HCT116 (cell line): Measurements from ENCODE around the gene PRKCD. TPM values are rescaled to one million over a fixed set of nuclear protein-coding genes. Genes with fewer than 3 reads are reported as not detected.

Experiments used
- ATAC-seq: fragments of 200-7000 bp; cut with Tn5 transposase; 2 replicates; pipeline ENCODE4 v1.9.1; 2020; ENCODE audit warnings: mild to moderate bottlenecking, moderate library complexity
- BruUV-seq: library from RNA; stranded (reverse); fragments of 400-500 nt; replicated peaks from 2 replicates; lab custom pipeline; 2021; lab: Mats Ljungman, UMichigan
- CTCF ChIA-PET: fragments of 300-600 bp; sonication (Branson Sonifier 250); formaldehyde crosslinking; loops from one replicate; lab custom pipeline; 2021; ENCODE audit warnings: antibody characterized with exemption; lab: Charles Lee
- POLR2A ChIA-PET: fragments of 300-600, 350-600 bp; sonication (Branson Sonifier 250); formaldehyde crosslinking; loops from one replicate; lab custom pipeline; 2021; ENCODE audit warnings: antibody characterized with exemption; lab: Charles Lee
- RAD21 ChIA-PET, 2 experiments: fragments of 300-600 bp; sonication (Branson Sonifier 250); formaldehyde crosslinking; loops; one replicate each; lab custom pipeline; 2023; ENCODE audit warnings: low total read pairs in 2 of 2; ENCODE audit not compliant: uncharacterized antibody in 2 of 2, unreplicated experiment in 2 of 2, low non-redundant PET in 1 of 2; lab: Charles Lee
- DNase-seq: peaks from one replicate; pipeline ENCODE4 v3.0.0-alpha.2; 2010; ENCODE audit warnings: low read depth, low spot score
- H2AFZ ChIP-seq: fragments of 200-600 bp; shearing (Covaris generic), sonication (generic); 2 replicates; pipeline ENCODE4 v1.6.1; 2017; ENCODE audit warnings: low read depth, mixed run types, mixed read lengths, antibody characterized with exemption, low read length; ENCODE audit not compliant: poor library complexity, severe bottlenecking
- H3K27ac ChIP-seq: 2 replicates; pipeline ENCODE4 v1.5.1; 2012; ENCODE audit warnings: low read depth, low read length
- H3K27me3 ChIP-seq: fragments of 200-600 bp; sonication (generic); 2 replicates; pipeline ENCODE4 v1.6.1; 2016; ENCODE audit warnings: mixed run types, low read length, mixed read lengths; ENCODE audit not compliant: insufficient read depth
- H3K36me3 ChIP-seq, 2 experiments: fragments of 200-500 bp in 1 of 2; fragments of 200-600 bp in 1 of 2; sonication (Bioruptor generic) in 1 of 2; sonication (generic) in 1 of 2; 2 replicates each; pipeline versions ENCODE4 v1.5.1 to v1.6.1; 2014 to 2016; ENCODE audit warnings: low read length in 2 of 2, inconsistent platforms in 1 of 2, mixed read lengths in 1 of 2, mixed run types in 1 of 2; ENCODE audit not compliant: insufficient read depth in 2 of 2, control insufficient read depth in 1 of 2
- H3K4me1 ChIP-seq, 2 experiments: fragments of 200-600 bp in 1 of 2; sonication (generic) in 1 of 2; 2 replicates each; pipeline versions ENCODE4 v1.5.1 to v1.6.1; 2012 to 2017; ENCODE audit warnings: low read length in 2 of 2, inconsistent platforms in 1 of 2, mild to moderate bottlenecking in 1 of 2, mixed read lengths in 1 of 2, mixed run types in 1 of 2, moderate library complexity in 1 of 2; ENCODE audit not compliant: insufficient read depth in 2 of 2, control insufficient read depth in 1 of 2
- H3K4me2 ChIP-seq: fragments of 200-600 bp; sonication (generic); 2 replicates; pipeline ENCODE4 v1.6.1; 2017; ENCODE audit warnings: mixed run types, low read length, mixed read lengths
- H3K4me3 ChIP-seq, 2 experiments: fragments of 200-600 bp in 1 of 2; sonication (generic) in 1 of 2; replicated peaks in 1 of 2; 2 replicates each; pipeline ENCODE4 v1.5.1; 2011 to 2016; ENCODE audit warnings: low read length in 2 of 2, control low read depth in 1 of 2, low read depth in 1 of 2, mild to moderate bottlenecking in 1 of 2, mixed read lengths in 1 of 2, mixed run types in 1 of 2
- H3K79me2 ChIP-seq: fragments of 200-600 bp; sonication (generic); 2 replicates; pipeline ENCODE4 v1.6.1; 2017; ENCODE audit warnings: mild to moderate bottlenecking, mixed run types, low read length, moderate library complexity, mixed read lengths; ENCODE audit not compliant: insufficient read depth
- H3K9ac ChIP-seq: fragments of 200-600 bp; sonication (generic); 2 replicates; pipeline ENCODE4 v1.6.1; 2016; ENCODE audit warnings: low read length, mixed read lengths
- H3K9me2 ChIP-seq: fragments of 200-600 bp; sonication (generic), shearing (Covaris generic); 2 replicates; pipeline ENCODE4 v1.6.1; 2017; ENCODE audit warnings: mixed run types, mild to moderate bottlenecking, moderate library complexity; ENCODE audit not compliant: insufficient read depth
- H3K9me3 ChIP-seq, 2 experiments: fragments of 200-500 bp in 1 of 2; fragments of 200-600 bp in 1 of 2; sonication (Bioruptor generic) in 1 of 2; sonication (generic) in 1 of 2; 2 replicates each; pipeline ENCODE4 v1.6.1; 2014 to 2017; ENCODE audit warnings: low read length in 2 of 2, mixed read lengths in 2 of 2, inconsistent platforms in 1 of 2, low read depth in 1 of 2, mild to moderate bottlenecking in 1 of 2, mixed run types in 1 of 2, moderate library complexity in 1 of 2; ENCODE audit not compliant: control insufficient read depth in 1 of 2, insufficient read depth in 1 of 2
- H4K20me1 ChIP-seq: fragments of 200-600 bp; sonication (generic), shearing (Covaris generic); 2 replicates; pipeline ENCODE4 v1.6.1; 2017; ENCODE audit warnings: mixed run types, mild to moderate bottlenecking, moderate library complexity; ENCODE audit not compliant: insufficient read depth
- CEBPB ChIP-seq: IDR thresholded peaks from 2 replicates; pipeline ENCODE4 v1.6.1; 2012; ENCODE audit warnings: low read depth
- CTCF ChIP-seq, 3 experiments: fragments of 200-600 bp in 1 of 3; sonication (generic) in 1 of 3; IDR thresholded peaks in 2 of 3; conservative IDR thresholded peaks in 1 of 3; 2 replicates each; pipeline ENCODE4 v1.5.1; 2012 to 2017; ENCODE audit warnings: low read depth in 2 of 3, low read length in 2 of 3, antibody characterized with exemption in 1 of 3, borderline replicate concordance in 1 of 3, control low read depth in 1 of 3, mild to moderate bottlenecking in 1 of 3, mixed read lengths in 1 of 3, mixed run types in 1 of 3, moderate library complexity in 1 of 3; ENCODE audit not compliant: insufficient read depth in 1 of 3
- EGR1 ChIP-seq: IDR thresholded peaks from 2 replicates; pipeline ENCODE4 v1.6.1; 2012; ENCODE audit warnings: low read depth
- ELF1 ChIP-seq: IDR thresholded peaks from 2 replicates; pipeline ENCODE4 v1.6.1; 2012; ENCODE audit warnings: low read depth, borderline replicate concordance
- EZH2phosphoT487 ChIP-seq: fragments of 200-600 bp; IDR thresholded peaks from 2 replicates; pipeline ENCODE4 v1.6.1; 2018; ENCODE audit warnings: antibody characterized with exemption, borderline replicate concordance
- FOSL1 ChIP-seq: IDR thresholded peaks from 2 replicates; pipeline ENCODE4 v1.6.1; 2012; ENCODE audit warnings: low read depth
- MAX ChIP-seq: IDR thresholded peaks from 2 replicates; pipeline ENCODE4 v1.6.1; 2012
- POLR2AphosphoS5 ChIP-seq: IDR thresholded peaks from 2 replicates; pipeline ENCODE4 v1.6.1; 2011; ENCODE audit warnings: mild to moderate bottlenecking, low read depth, low read length, moderate library complexity
- RAD21 ChIP-seq: IDR thresholded peaks from 2 replicates; pipeline ENCODE4 v1.6.1; 2012; ENCODE audit warnings: low read depth, mild to moderate bottlenecking
- REST ChIP-seq: IDR thresholded peaks from 2 replicates; pipeline ENCODE4 v1.6.1; 2012; ENCODE audit warnings: low read depth
- SIN3A ChIP-seq: IDR thresholded peaks from 2 replicates; pipeline ENCODE4 v1.6.1; 2012; ENCODE audit warnings: low read depth
- SP1 ChIP-seq: IDR thresholded peaks from 2 replicates; pipeline ENCODE4 v1.6.1; 2012; ENCODE audit warnings: low read depth
- YY1 ChIP-seq: IDR thresholded peaks from 2 replicates; pipeline ENCODE4 v1.6.1; 2011; ENCODE audit warnings: low read length, low read depth, moderate library complexity, mild to moderate bottlenecking; ENCODE audit not compliant: insufficient replicate concordance; ENCODE audit errors: extremely low read depth
- ZNF274 ChIP-seq: fragments of 200-500 bp; sonication (Bioruptor generic); IDR thresholded peaks from 2 replicates; pipeline ENCODE4 v1.6.1; 2014; ENCODE audit warnings: mild to moderate bottlenecking, low read depth, low read length, inconsistent platforms
- intact Hi-C: fragments of 100-400 bp; cut with micrococcal nuclease; formaldehyde crosslinking; loops from 2 replicates; pipeline ENCODE4 v1.10.0; 2022
- total RNA-seq: library from RNA; stranded (reverse); gene quantifications from one replicate; pipeline ENCODE4 v1.2.1, GENCODE V29; 2021; ENCODE audit not compliant: unreplicated experiment

The PRKCD gene
- total RNA-seq, 1 experiment from 2014 or later = 34.4 TPM

DNA sequence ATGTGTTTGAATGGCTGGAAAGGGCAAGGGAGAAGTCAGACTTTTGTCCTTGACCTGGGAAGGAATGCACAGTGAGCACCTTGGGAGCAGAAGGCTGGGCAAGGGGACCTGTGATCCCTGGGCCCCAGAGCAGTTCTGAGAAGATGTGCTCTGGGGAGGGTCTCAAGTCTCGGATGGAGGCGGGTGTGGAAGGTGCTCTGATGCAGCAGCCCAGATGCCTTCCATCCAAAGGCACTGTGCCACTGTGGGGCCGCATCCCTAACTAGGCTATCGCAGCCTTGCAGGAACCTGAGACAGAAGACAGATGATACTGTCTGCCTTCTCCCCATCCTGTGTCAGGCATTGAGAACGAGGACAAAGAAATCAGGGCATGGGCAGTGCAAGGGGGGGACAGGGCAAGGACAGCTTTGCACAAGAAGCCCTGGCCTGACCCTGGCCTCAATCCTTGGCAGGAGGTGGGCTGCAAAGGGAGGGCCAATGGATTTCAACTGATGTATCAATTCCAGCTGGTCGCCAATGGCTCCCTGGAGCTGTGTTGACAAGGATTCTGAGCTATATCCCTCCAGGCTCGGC, 14.6 kb upstream of the PRKCD start (continued):
- no peak for TF ChIP-seq ZNF274
- TF ChIP-seq FOSL1 = no peak
- no peak for TF ChIP-seq MAX
- no peak for TF ChIP-seq REST

- TF ChIP-seq MAX (no peak), ELF1 (no peak), POLR2AphosphoS5 (no peak), EZH2phosphoT487 (no peak), SP1 (no peak), SIN3A (no peak), CEBPB (no peak), FOSL1 (no peak), ZNF274 (no peak), CTCF (IDR thresholded peaks at IDR 0.05 in 2 of 3, conservative IDR thresholded peaks at IDR 0.05 in 1 of 3; ENCODE audit: borderline replicate concordance in 1 of 3, insufficient read depth in 1 of 3, low read depth in 2 of 3, low read length in 2 of 3) (no peak), RAD21 (no peak), EGR1 (no peak), YY1 (no peak)
- RAD21 ChIA-PET = no interaction called here
- H3K9ac ChIP-seq = no peak overlapping the region
- CTCF ChIA-PET = no interaction called here
- H2AFZ ChIP-seq = no peak overlapping the region
- no TSS peak for BruUV-seq
- ATAC-seq = no peak
- intact Hi-C loops = no loop called here
- H3K27me3 ChIP-seq = no peaks in the 10 kb centered on the region
- H3K9me3 ChIP-seq = no peaks in the 10 kb centered on the region
- no peak overlapping the region for H3K4me3 ChIP-seq
- H3K4me1 ChIP-seq = peaks cover 4 to 17% of the 10 kb centered on the region in 2 experiments; a peak in 3 of 4 replicates
- DNase-seq = no peak
- POLR2A ChIA-PET = no interaction called here
- H4K20me1 ChIP-seq = no peaks in the 10 kb centered on the region
- H3K79me2 ChIP-seq = no peaks in the 10 kb centered on the region
- H3K4me2 ChIP-seq = no peak overlapping the region
- no peak overlapping the region for H3K27ac ChIP-seq
- no peaks in the 10 kb centered on the region for H3K36me3 ChIP-seq
- H3K9me2 ChIP-seq = no peaks in the 10 kb centered on the region
These were observed 13.7 kb upstream of the PRKCD start for GRCh38 chr3:53147151-53147902.
